ENCODE results near the gene PACS1.

The PACS1 gene

GRCh38 chr11:66189031-66189745 lies 119.1 kb downstream of the PACS1 start:
- DNase-seq = no peak

GRCh38 chr11:66190786-66191185 lies 120.7 kb downstream of the PACS1 start:
- DNase-seq = no peak

GRCh38 chr11:66192181-66192863 lies 122.2 kb downstream of the PACS1 start:
- DNase-seq = no peak

- DNase-seq = no peak
These were observed 124.3 kb downstream of the PACS1 start for GRCh38 chr11:66194391-66194790.

- no peak for DNase-seq
These were observed 125.8 kb downstream of the PACS1 start for GRCh38 chr11:66195867-66196266.

- DNase-seq = no peak
These were observed 133.8 kb downstream of the PACS1 start for GRCh38 chr11:66203847-66204246.

- DNase-seq = no peak
These were observed 134.3 kb downstream of the PACS1 start for GRCh38 chr11:66204412-66204811.

GRCh38 chr11:66207816-66208215 lies 137.7 kb downstream of the PACS1 start:
- DNase-seq = no peak

- no peak for DNase-seq
These were observed 141.0 kb downstream of the PACS1 start for GRCh38 chr11:66211100-66211499.

GRCh38 chr11:66216911-66217310 lies 146.8 kb downstream of the PACS1 start:
- no peak for DNase-seq

- no peak for DNase-seq
These were observed 148.0 kb downstream of the PACS1 start for GRCh38 chr11:66218036-66218435.

- no peak for DNase-seq
These were observed 149.0 kb downstream of the PACS1 start for GRCh38 chr11:66218846-66219620.

- no peak for DNase-seq
These were observed 149.9 kb downstream of the PACS1 start for GRCh38 chr11:66219846-66220565.

GRCh38 chr11:66220566-66220935 lies 150.5 kb downstream of the PACS1 start:
- DNase-seq = no peak

- no peak for DNase-seq
These were observed 150.9 kb downstream of the PACS1 start for GRCh38 chr11:66221012-66221411.

GRCh38 chr11:66221726-66222236 lies 151.7 kb downstream of the PACS1 start:
- DNase-seq = no peak

- peak; percentile 82 to 94 for DNase-seq
These were observed 152.5 kb downstream of the PACS1 start for GRCh38 chr11:66222358-66223149.

- DNase-seq = no peak
These were observed 154.3 kb downstream of the PACS1 start for GRCh38 chr11:66224226-66224855.

GRCh38 chr11:66225066-66225465 lies 155.0 kb downstream of the PACS1 start:
- no peak for DNase-seq

- no peak for DNase-seq
These were observed 156.0 kb downstream of the PACS1 start for GRCh38 chr11:66226101-66226500.

GRCh38 chr11:66227700-66228099 lies 157.6 kb downstream of the PACS1 start:
- no peak for DNase-seq

- DNase-seq = no peak
These were observed 158.4 kb downstream of the PACS1 start for GRCh38 chr11:66228521-66228920.

All from inflammatory macrophage treated with lipopolysaccharide for 1 hour (primary cell).